Stimulated activated CD8-positive, alpha-beta memory T cell treated with anti-CD3 and anti-CD28 coated beads, Interleukin-12 subunit alpha, Interleukin-12 subunit beta, amount 100 ng/mL, for 24 hours (primary cell): Measurements from ENCODE around the gene PLOD2.
"Not testable (repeated sequence)": the region's sequence is repeated elsewhere in the genome, so short reads cannot be mapped to it uniquely, and the experiment has no call there.

Experiments used
- DNase-seq: peaks from one replicate; pipeline ENCODE4 v3.0.0-alpha.2; 2020; ENCODE audit errors: extremely low read depth

PLOD2 gene

DNA sequence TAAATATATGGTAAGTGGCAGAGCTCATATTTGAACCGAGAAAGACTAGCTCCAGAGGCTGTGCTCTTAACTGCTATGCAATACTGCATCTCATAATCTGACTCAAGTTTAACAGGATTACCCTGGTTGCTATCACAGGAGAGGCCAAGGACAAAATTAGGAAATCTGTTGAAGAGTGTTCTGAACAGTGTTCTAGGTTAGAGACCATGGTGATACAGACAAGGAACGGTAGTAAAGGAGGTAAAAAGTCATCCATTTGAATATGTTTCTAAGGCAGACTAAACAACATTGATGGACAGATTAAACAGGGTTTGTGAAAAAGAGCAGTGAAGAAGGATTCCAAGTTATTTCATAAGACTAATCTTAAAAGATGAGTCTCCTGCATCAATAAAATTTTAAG lies 22.1 kb downstream of the PLOD2 start:
- no peak for DNase-seq

- DNase-seq: no peak
Measured at GRCh38 chr3:146136647-146137046, 24.3 kb downstream of the PLOD2 start.

GRCh38 chr3:146134348-146135117 lies 26.5 kb downstream of the PLOD2 start:
- no peak for DNase-seq

GRCh38 chr3:146133441-146133840 lies 27.5 kb downstream of the PLOD2 start:
- no peak for DNase-seq

DNA sequence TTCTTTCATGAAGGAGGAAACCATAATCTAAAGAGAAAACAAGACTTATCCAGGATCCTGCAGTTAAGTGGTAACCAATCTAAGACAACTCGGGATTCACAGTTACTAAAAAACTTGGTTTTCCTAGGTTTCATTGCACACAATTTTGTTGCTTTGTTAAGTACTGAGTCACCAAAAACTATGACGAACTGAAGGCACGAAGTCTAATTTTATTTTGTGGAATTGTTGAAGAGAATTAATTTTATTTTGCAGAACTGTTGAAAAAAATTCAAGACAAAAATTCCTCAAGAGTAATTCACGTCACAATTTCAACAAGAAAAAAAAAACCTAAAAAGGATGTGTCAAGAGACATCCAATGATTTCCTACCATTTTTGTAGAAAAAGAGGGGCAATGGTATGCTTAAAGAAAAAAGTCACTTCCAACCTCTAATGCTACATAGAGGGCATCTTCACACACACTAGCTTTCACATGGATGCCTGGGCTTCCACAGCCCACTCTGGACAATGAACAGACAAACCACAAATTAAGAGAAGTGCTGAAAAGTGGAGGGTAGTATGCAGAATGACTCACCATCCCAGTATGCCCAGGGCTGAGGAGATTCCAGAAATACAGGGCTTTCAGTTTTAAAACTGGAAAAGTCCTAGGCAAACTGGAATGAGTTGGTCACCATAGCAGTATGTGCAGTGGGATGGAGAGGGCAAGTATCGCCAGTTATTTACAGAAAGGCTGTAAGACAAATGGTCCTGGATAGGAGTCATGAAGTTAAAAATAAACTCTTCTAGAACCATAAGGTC lies 29.2 kb downstream of the PLOD2 start:
- DNase-seq: no peak

DNA sequence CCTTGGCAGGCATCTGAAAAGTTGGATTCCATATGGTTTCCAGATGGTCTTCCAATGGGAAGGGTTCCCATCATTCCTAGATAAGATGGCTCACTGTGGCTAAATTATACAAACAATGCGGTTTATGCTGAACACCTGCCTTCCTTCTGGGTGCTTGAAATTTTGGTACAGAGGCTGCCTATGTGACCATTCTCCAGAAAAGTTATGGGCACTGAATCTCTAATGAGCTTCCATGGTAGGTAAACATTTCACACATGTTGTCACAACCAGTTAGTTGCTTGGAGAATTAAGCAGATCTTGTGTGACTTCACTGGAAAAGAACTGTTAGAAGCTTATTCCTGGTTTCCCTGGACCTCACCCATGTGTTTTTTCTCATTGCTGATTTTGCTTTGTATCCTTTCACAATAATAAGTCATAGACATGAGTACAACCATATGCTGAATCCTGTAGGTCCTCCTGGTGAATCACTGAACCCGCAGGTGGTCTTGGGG lies 30.1 kb downstream of the PLOD2 start:
- no peak for DNase-seq

- DNase-seq: no peak
Measured at GRCh38 chr3:146129750-146130149, 31.2 kb downstream of the PLOD2 start.

GRCh38 chr3:146128939-146129338 lies 32.0 kb downstream of the PLOD2 start:
- no peak for DNase-seq

DNA sequence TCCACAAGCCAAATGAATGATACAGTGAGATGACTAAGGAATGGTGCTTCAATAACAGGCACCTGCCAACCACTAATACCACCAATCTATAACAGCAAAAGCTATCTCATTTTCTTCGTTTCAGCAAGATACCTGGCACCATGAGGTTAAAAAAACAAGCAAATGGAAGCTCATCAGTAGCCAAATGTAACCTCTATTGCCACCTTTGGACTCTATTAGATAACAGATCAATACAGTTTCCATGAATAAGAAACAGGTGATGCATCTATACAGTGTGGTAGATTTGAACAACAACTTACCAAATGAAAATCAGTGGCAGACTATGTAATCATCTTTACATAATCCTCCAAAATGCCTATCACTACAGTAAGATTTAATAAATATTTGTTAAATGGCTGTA lies 32.8 kb downstream of the PLOD2 start:
- no peak for DNase-seq

GRCh38 chr3:146125951-146126350 lies 35.0 kb downstream of the PLOD2 start:
- DNase-seq: no peak

DNA sequence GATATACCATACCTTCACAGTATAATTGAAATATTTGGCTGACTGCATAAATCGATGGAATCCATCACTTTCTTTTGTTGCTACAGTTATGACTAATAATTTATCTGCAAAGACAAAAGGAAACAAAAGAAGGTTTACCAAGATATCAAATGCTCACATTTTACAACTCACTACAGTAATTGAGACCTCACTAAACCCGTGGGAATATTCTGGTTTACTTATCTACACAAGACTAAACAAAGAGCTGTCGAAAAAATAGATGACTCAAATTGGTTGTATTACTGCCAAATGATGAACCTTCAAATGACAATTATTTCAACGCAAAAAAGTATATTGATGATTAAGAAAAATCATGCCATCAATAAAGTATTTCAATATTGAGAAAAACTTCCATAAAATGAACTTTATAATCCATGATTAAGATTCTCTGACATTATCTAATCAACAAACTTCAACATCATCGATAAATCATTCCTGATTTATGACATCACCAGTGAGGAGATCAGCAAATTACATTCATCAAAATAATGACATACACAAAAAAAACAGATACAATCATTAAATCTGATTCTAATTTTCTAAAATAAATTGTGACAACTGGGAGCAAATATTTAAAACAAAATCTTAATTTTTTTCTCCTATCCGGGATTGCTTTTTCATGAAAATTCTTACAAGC lies 36.7 kb downstream of the PLOD2 start:
- DNase-seq: no peak

GRCh38 chr3:146117406-146118285 lies 43.3 kb downstream of the PLOD2 start:
- no peak for DNase-seq

- no peak for DNase-seq
Measured at GRCh38 chr3:146115619-146116018, 45.4 kb downstream of the PLOD2 start.

GRCh38 chr3:146113804-146114203 lies 47.2 kb downstream of the PLOD2 start:
- DNase-seq: not testable (repeated sequence)

DNA sequence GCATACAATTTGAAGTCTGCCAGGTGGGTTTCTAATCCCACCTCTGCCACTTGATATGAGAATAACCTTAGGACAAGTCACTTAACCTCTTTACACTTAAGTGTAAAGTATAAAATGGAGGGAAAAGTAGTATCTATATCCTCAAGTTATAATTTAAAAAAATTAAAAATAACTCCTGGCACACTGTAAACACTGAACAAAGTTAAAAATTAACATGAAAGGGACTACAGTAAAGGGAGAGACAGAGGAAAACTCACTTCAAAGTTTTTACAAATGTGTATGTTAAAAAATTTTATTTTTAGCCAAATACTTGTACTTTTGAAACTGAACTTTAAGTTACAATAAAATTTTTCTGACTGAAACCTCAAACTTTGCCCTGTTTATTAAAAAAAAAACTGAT lies 49.6 kb downstream of the PLOD2 start:
- DNase-seq: no peak

GRCh38 chr3:146110161-146110560 lies 50.8 kb downstream of the PLOD2 start:
- no peak for DNase-seq

DNA sequence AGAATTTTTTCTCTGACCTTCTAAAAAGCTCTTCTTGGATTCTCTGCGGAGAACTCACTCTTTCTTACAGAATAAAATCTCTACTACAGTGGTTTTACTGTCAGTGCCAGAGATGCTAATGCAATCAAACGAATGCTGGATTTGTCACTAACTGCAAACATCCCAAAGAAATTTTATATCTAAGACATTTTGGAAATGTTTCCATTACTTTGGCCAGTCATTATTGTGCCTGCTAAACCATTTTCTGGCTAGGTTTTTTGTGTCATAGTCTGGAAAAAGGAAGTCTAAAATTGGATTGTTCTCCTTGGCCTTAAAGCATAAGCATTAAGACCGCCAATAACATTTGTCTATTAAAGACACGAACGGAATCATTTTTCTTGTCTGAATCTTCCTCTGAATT lies 54.0 kb downstream of the PLOD2 start:
- DNase-seq: no peak

DNA sequence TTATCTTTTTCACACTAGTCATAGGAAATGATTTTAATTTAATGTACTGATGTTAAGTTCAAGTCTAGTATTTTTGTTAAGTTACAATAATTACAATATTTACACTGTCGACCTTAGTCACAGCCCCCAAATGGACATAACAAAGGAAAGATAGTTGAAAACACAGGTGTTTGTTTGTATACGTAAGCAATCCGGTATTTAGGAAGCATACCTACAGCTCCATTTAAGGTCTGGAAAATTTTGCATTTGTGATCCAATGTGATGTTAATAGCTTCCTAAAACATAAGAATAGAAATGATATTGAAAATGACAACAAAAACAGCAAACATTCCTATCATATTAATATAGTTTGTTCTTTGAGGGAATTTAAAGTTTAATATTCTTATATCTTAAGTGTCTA lies 56.9 kb downstream of the PLOD2 start:
- no peak for DNase-seq

DNA sequence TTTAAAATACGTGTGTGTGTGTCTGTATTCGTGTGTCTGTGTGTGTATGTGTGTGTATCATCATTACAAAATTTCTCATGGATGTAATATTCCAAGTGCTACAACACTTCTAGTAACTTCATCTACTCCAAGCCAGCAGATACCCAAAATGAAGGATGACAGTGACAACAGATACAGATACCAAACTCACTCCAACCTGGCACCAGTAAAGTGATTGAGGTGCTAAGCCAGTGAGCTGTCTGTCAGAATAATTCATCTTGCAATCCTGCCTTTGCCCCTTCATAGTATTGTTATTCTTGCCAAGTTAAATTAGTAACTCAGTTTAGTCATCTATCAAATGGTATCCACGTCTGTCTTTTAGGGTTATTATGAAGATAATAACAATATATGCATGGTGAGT lies 58.1 kb downstream of the PLOD2 start:
- DNase-seq: no peak

- DNase-seq: no peak
Measured at GRCh38 chr3:146101538-146101937, 59.4 kb downstream of the PLOD2 start.

- DNase-seq: no peak
Measured at GRCh38 chr3:146100825-146101444, 60.0 kb downstream of the PLOD2 start.
